MM.1S (cell line): Measurements from ENCODE around the gene SEC24D.

Source experiments
- DNase-seq: peaks from one replicate; pipeline ENCODE4 v3.0.0-alpha.2; 2015
- H2AFZ ChIP-seq: fragments of 300-600 bp; sonication (generic); 2 replicates; pipeline ENCODE4 v1.6.0; 2016; ENCODE audit warnings: antibody characterized with exemption, low read length
- H3F3A ChIP-seq: fragments of 300-600 bp; sonication (generic); 2 replicates; pipeline ENCODE4 v1.6.1; 2016; ENCODE audit warnings: mild to moderate bottlenecking, antibody characterized with exemption, low read length, moderate library complexity, mixed read lengths; ENCODE audit not compliant: insufficient read depth
- H3K27ac ChIP-seq: fragments of 300-600 bp; sonication (generic); 2 replicates; pipeline ENCODE4 v1.5.1; 2016; ENCODE audit warnings: mild to moderate bottlenecking, low read length
- H3K27me3 ChIP-seq: fragments of 300-600 bp; sonication (generic); replicated peaks from 2 replicates; pipeline ENCODE4 v1.6.0; 2016; ENCODE audit warnings: low read length; ENCODE audit not compliant: insufficient read depth
- H3K36me3 ChIP-seq: fragments of 300-600 bp; sonication (generic); replicated peaks from 2 replicates; pipeline ENCODE4 v1.6.1; 2016; ENCODE audit warnings: mild to moderate bottlenecking, low read length, mixed read lengths; ENCODE audit not compliant: insufficient read depth
- H3K4me1 ChIP-seq: fragments of 300-600 bp; sonication (generic); 2 replicates; pipeline ENCODE4 v1.6.1; 2016; ENCODE audit warnings: low read length, mixed read lengths
- H3K4me2 ChIP-seq: fragments of 300-600 bp; sonication (generic); 2 replicates; pipeline ENCODE4 v1.6.0; 2016; ENCODE audit warnings: low read depth, low read length
- H3K4me3 ChIP-seq: fragments of 300-600 bp; sonication (generic); 2 replicates; pipeline ENCODE4 v1.5.1; 2016; ENCODE audit warnings: low read length, mixed read lengths
- H3K79me2 ChIP-seq: fragments of 300-600 bp; sonication (generic); 2 replicates; pipeline ENCODE4 v1.6.1; 2016; ENCODE audit warnings: mixed run types, low read length, mixed read lengths
- H3K9ac ChIP-seq: fragments of 300-600 bp; sonication (generic); 2 replicates; pipeline ENCODE4 v1.6.1; 2016; ENCODE audit warnings: low read length, mixed read lengths
- H3K9me2 ChIP-seq: fragments of 300-600 bp; sonication (generic); replicated peaks from 2 replicates; pipeline ENCODE4 v1.6.1; 2016; ENCODE audit warnings: mild to moderate bottlenecking, low read length, mixed read lengths; ENCODE audit not compliant: insufficient read depth
- H3K9me3 ChIP-seq: fragments of 300-600 bp; sonication (generic); replicated peaks from 2 replicates; pipeline ENCODE4 v1.6.1; 2016; ENCODE audit warnings: mild to moderate bottlenecking, low read length, mixed read lengths; ENCODE audit not compliant: insufficient read depth
- H4K20me1 ChIP-seq: fragments of 300-600 bp; sonication (generic); 2 replicates; pipeline ENCODE4 v1.6.1; 2016; ENCODE audit warnings: mild to moderate bottlenecking, low read length, moderate library complexity, mixed read lengths; ENCODE audit not compliant: insufficient read depth
- EZH2 ChIP-seq: fragments of 300-600 bp; sonication (generic); optimal IDR thresholded peaks from 2 replicates; pipeline ENCODE3; 2017; ENCODE audit warnings: low read depth, mild to moderate bottlenecking, antibody characterized with exemption, low read length, mixed read lengths
- EZH2phosphoT487 ChIP-seq: fragments of 300-600 bp; sonication (generic); IDR thresholded peaks from 2 replicates; pipeline ENCODE4 v1.6.1; 2018; ENCODE audit warnings: antibody characterized with exemption, low read length
- TF ChIP-seq, protein P1 (sequence below): fragments of 300-600 bp; sonication (generic); IDR thresholded peaks from 2 replicates; pipeline ENCODE4 v1.5.1; 2016; ENCODE audit warnings: antibody characterized with exemption, low read length, mixed read lengths

SEC24D gene

DNA sequence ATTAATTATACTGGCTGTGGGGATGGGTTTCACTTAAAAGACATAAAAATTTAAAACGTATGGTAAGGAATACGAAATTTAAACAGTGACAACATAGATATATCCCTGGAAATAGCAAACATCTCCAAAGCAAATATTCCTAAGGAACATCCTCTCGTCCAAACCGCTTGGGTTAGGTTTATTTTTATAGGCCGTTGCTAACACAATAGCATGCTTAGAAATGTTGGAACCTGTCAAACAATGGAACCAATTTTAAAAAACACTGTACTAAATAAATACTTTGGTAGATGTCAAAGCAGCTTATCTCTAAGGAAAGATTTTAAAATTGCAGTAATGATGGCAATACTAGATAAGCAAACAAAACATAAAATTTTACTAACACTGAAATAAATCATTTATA, 45.4 kb downstream of the SEC24D start:
- no peaks in the 10 kb centered on the region for H3K27me3 ChIP-seq
- H3K9me2 ChIP-seq = no peaks in the 10 kb centered on the region
- DNase-seq = no peak

DNA sequence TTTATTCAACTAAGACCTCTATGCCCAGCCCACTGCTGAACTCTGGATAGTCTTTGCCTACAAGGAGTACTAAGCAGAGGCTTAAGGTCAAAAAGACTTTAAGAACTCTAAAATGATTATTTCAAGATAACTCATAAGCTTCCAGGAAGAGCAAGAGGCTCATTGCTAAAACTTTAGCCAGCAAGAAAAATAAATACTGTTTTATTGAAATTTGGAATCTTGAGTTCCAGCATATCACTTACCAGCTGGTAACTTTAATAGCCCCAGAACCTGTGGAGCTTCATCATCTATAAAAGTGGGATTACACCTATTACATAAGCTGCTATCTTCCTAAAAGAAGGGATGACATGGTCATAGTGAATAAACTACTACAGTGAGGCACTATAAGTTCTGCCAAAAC, 47.0 kb downstream of the SEC24D start:
- H3K79me2 ChIP-seq = no peaks in the 10 kb centered on the region
- TF ChIP-seq EZH2phosphoT487 (no peak), EZH2 (no peak)
- TF ChIP-seq, protein P1, sequence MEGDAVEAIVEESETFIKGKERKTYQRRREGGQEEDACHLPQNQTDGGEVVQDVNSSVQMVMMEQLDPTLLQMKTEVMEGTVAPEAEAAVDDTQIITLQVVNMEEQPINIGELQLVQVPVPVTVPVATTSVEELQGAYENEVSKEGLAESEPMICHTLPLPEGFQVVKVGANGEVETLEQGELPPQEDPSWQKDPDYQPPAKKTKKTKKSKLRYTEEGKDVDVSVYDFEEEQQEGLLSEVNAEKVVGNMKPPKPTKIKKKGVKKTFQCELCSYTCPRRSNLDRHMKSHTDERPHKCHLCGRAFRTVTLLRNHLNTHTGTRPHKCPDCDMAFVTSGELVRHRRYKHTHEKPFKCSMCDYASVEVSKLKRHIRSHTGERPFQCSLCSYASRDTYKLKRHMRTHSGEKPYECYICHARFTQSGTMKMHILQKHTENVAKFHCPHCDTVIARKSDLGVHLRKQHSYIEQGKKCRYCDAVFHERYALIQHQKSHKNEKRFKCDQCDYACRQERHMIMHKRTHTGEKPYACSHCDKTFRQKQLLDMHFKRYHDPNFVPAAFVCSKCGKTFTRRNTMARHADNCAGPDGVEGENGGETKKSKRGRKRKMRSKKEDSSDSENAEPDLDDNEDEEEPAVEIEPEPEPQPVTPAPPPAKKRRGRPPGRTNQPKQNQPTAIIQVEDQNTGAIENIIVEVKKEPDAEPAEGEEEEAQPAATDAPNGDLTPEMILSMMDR = no peak
- H3K27me3 ChIP-seq = no peaks in the 10 kb centered on the region
- H3K4me3 ChIP-seq = no peak overlapping the region
- no peaks in the 10 kb centered on the region for H3K9me3 ChIP-seq
- no peak overlapping the region for H3K4me2 ChIP-seq
- no peaks in the 10 kb centered on the region for H3K36me3 ChIP-seq
- no peak overlapping the region for H3K9ac ChIP-seq
- H3F3A ChIP-seq = no peaks in the 10 kb centered on the region
- no peaks in the 10 kb centered on the region for H3K4me1 ChIP-seq
- H3K9me2 ChIP-seq = no peaks in the 10 kb centered on the region
- H4K20me1 ChIP-seq = no peaks in the 10 kb centered on the region
- no peak for DNase-seq
- no peak overlapping the region for H2AFZ ChIP-seq
- H3K27ac ChIP-seq = no peak overlapping the region

More for the DNA sequence above, 45.4 kb downstream of the SEC24D start:
- no peak overlapping the region for H3K4me2 ChIP-seq
- H3K36me3 ChIP-seq = no peaks in the 10 kb centered on the region
- H3K27ac ChIP-seq = no peak overlapping the region
- no peak overlapping the region for H3K9ac ChIP-seq
- no peaks in the 10 kb centered on the region for H3K4me1 ChIP-seq
- no peaks in the 10 kb centered on the region for H4K20me1 ChIP-seq
- no peak overlapping the region for H3K4me3 ChIP-seq
- H3K9me3 ChIP-seq = no peaks in the 10 kb centered on the region
- no peak for TF ChIP-seq EZH2phosphoT487
- TF ChIP-seq EZH2 = no peak
- TF ChIP-seq, protein P1 = no peak
- no peak overlapping the region for H2AFZ ChIP-seq
- no peaks in the 10 kb centered on the region for H3F3A ChIP-seq
- H3K79me2 ChIP-seq = no peaks in the 10 kb centered on the region

GRCh38 chr4:118787844-118788380, 48.0 kb downstream of the SEC24D start:
- peaks cover 3% of the 10 kb centered on the region; the same call in 1 of the 2 replicates for H3K36me3 ChIP-seq
- no peaks in the 10 kb centered on the region for H3F3A ChIP-seq
- no peak for DNase-seq
- no peaks in the 10 kb centered on the region for H3K27me3 ChIP-seq
- H3K4me1 ChIP-seq = no peaks in the 10 kb centered on the region
- no peaks in the 10 kb centered on the region for H3K9me3 ChIP-seq
- H3K4me3 ChIP-seq = no peak overlapping the region
- no peaks in the 10 kb centered on the region for H3K79me2 ChIP-seq
- no peaks in the 10 kb centered on the region for H3K9me2 ChIP-seq
- H3K9ac ChIP-seq = no peak overlapping the region
- TF ChIP-seq EZH2phosphoT487 = no peak
- no peak for TF ChIP-seq EZH2
- TF ChIP-seq, protein P1 = no peak
- no peak overlapping the region for H3K27ac ChIP-seq
- no peak overlapping the region for H2AFZ ChIP-seq
- no peak overlapping the region for H3K4me2 ChIP-seq
- no peaks in the 10 kb centered on the region for H4K20me1 ChIP-seq
